Suppressor macrophage treated with lipopolysaccharide for 1 hour (primary cell): ENCODE measurements around the gene CMTM6.
"Not testable (repeated sequence)": the region's sequence is repeated elsewhere in the genome, so short reads cannot be mapped to it uniquely, and the experiment has no call there.

Experiments
- DNase-seq, 3 donors: peaks; one replicate each; pipeline ENCODE4 v3.0.0-alpha.2; 2020 to 2022

The CMTM6 gene

GRCh38 chr3:32498992-32499391 is 3.7 kb downstream of the CMTM6 start:
- no peak for DNase-seq

GRCh38 chr3:32498252-32498651 is 4.4 kb downstream of the CMTM6 start:
- DNase-seq = peak; percentile 17 to 72 (median 58)

GRCh38 chr3:32495609-32496008 is 7.0 kb downstream of the CMTM6 start:
- no peak for DNase-seq

- DNase-seq = no peak
Observed at GRCh38 chr3:32495085-32495484, 7.6 kb downstream of the CMTM6 start.

- DNase-seq = peak; percentile 83 to 95 (median 91)
Observed at GRCh38 chr3:32493437-32494414, 8.9 kb downstream of the CMTM6 start.

- DNase-seq = no peak
Observed at GRCh38 chr3:32492684-32493436, 9.8 kb downstream of the CMTM6 start.

DNA sequence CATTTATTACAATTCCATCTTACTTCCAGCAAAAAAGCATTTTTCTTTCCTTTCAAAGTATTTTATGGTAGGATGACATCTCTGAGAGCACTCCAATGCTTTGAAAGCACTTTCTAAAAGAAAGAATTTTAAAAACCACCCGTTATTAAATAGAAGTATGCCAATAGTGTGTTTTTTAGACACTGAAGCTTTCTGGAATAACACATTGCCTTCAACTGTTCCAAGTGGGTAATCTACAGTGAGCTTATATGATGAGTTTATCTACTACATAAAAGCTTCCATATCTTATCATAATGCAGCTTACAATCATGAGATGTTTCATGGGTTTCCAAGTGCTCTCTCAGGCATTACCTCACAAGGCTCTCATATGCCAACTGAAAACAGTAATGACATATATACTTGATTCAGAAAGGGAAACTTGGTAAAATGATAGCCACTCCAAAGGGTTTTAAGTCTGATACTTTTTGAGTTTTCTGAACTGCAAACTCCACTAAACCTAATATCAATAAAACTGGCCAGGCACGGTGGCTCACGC is 14.1 kb downstream of the CMTM6 start:
- DNase-seq = no peak

- DNase-seq = no peak
Observed at GRCh38 chr3:32487781-32488473, 14.7 kb downstream of the CMTM6 start.

DNA sequence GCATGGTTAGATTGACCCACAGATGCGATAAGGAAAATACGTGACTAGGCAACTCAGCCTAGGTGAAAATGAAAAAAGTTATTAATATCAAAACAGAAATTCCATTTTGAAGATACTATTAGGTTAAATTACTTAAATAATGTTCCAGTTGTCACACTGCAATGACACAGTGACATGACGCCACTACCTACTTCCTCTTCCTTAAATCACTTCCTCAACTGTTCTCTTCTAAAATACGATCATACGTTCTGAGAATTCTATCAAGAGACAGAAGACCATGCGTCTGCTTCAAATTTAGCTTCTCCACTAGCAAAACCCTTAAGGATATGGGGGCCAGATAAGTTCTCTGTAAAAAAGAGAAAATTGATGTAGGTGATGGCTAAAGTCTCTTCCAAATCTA is 18.2 kb downstream of the CMTM6 start:
- peak; percentile 75 to 91 (median 91) for DNase-seq

- no peak for DNase-seq
Observed at GRCh38 chr3:32483772-32484171, 18.9 kb downstream of the CMTM6 start.

- no peak for DNase-seq
Observed at GRCh38 chr3:32482693-32483092, 20.0 kb downstream of the CMTM6 start.

DNA sequence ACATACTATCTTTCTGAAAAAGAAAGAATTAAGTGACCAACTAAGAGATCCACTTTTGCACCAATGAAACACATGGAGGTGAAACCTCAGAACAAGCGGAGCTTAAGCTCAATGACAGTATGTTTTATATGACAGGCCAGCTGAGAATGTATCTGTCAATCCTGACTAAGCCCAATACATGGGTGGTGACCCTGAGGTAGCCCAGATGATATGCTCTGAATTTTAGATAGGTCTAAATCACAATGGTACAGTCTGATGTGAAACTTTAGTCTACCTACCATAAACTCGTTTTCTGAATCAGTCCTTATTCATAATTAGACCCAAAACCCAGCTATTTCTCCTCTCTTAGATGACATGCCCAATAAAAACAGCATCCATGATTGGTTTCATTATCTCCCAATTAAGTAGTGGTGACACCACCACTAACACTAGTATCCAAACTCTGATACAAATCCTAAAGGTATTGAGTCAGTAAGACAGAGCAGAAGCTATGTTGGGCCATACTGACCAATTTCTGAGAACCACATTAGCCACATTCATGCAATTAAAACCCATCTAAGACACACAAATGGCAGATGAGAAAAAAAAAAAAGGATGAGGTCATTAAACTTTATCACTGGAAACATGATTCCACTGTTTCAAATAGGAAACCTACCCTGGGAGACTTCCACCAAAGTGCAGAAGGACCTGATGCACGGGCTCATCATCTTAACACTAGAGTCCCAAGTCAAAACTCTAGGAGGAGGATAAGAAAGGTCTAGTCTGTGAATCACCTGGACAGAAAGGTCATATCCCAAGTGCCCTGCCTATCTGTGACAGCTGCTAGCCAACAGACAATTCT is 20.6 kb downstream of the CMTM6 start:
- no peak for DNase-seq

- DNase-seq = no peak
Observed at GRCh38 chr3:32480604-32481003, 22.0 kb downstream of the CMTM6 start.

DNA sequence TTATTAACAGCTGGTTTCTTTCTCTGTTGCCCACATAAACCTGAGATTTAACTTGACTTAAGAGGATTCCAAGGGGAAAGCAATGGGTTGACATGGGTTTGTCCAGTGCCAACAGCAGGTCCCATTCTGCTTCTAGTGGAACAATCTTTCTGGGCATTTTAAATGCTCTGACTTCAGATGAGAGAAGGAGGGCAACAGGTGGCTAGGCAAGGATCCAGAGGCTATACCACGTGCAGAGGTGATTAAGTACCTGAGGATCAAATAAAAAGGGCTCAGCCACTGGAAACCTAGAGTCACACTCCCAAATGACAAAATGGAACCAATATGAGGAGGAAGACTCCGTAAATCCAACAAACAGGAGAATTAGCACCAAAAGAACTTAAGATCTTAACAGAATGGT is 28.5 kb downstream of the CMTM6 start:
- no peak for DNase-seq

DNA sequence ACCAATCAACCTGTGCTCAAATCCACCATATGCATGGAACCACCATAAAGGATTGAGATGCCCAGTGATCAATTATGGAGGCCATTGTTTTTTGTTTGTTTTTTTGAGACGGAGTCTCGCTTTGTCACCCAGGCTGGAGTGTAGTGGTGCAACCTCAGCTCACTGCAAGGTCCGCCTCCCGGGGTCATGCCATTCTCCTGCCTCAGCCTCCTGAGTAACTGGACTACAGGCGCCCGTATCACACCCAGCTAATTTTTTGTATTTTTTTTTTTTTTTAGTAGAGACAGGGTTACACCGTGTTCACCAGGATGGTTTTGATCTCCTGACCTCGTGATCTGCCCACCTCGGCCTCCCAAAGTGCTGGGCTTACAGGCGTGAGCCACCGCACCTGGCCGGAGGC is 30.5 kb downstream of the CMTM6 start:
- not testable (repeated sequence) for DNase-seq

DNA sequence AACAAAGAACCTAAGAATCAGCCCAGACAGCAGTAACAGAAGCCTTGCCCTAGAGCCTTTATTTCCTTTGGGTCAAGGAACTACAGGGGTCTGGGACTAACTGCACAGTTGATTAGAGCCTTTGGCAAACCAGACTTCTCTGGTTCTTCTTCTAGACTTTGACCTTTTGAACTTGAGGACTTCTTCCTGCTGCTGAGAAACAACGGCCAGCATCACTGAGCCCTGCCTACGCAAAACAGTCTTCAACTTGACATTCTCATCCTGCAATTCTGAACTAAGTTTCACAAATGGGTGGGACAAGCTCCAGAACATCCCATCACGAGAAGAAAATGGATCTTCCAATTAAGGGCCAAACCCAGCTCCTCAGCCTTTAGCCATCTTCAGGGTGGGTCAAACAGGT is 31.4 kb downstream of the CMTM6 start:
- DNase-seq = peak in 2 of 3 donors; percentile 20 to 30

GRCh38 chr3:32470362-32470761 is 32.3 kb downstream of the CMTM6 start:
- no peak for DNase-seq

DNA sequence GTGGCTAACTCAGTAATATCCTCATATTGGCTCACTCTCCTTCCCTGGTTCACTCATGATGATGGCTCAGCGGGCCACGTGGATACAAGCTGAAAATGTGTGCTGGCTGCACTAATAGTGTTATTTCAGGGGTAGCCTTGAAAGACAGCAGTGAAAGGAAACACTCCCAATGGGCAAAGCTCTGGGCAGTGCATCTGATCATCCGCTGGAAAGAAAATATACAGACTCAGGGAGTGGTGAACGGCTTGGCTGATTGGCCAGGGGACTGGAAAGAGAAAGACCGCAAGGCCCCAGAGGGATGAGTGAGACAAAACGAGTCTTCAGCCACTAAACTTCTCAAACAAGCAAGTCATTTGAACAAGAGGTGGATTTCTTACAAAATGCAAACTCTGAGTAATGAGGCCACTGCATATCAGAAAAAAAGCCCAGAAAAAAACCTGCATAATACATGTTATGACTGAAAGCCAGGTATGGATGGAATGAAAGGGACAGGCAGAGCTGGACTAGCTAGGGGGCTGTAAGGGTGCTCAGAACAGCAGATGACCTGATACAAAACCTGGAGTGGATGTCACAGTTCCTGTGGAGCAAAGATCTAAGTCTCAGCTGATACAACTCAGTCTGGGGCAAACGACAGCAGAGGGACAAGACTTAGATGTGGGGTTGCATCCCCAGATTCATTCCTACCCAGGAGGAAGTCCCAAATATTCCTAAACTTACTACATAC is 33.3 kb downstream of the CMTM6 start:
- DNase-seq = no peak

GRCh38 chr3:32467333-32468070 is 35.1 kb downstream of the CMTM6 start:
- DNase-seq = peak; percentile 69 to 86 (median 82)

GRCh38 chr3:32466808-32467207 is 35.8 kb downstream of the CMTM6 start:
- not testable (repeated sequence) for DNase-seq
